Measurements from ENCODE around the gene KNL1. TPM values are rescaled to one million over a fixed set of nuclear protein-coding genes. Genes with fewer than 3 reads are reported as not detected.

KNL1 gene
- total RNA-seq, 1 donor from 2014 or later = 3.7 TPM

Small RNAs within 50 kb of the gene (small RNA-seq; reads per million reads assigned to genes)
- gene RF00017 (ENCODE audit: low replicate concordance) = not detected
- not detected for gene RN7SL376P (ENCODE audit: low replicate concordance)

Other genes starting within 250 kb of the KNL1 start
- gene PHGR1, start 243.2 kb upstream of the KNL1 start, total RNA-seq = not detected
- gene DISP2, start 236.0 kb upstream of the KNL1 start, total RNA-seq = 20.9 TPM
- 15.0 TPM for gene KNSTRN, start 211.5 kb upstream of the KNL1 start, total RNA-seq
- gene IVD, start 188.5 kb upstream of the KNL1 start, total RNA-seq = 27.0 TPM
- gene BAHD1, start 153.3 kb upstream of the KNL1 start, total RNA-seq = 7.6 TPM
- 2.0 TPM for gene CHST14, start 123.3 kb upstream of the KNL1 start, total RNA-seq
- gene CCDC32, start 29.2 kb upstream of the KNL1 start, total RNA-seq = 23.8 TPM
- gene RPUSD2, start 24.9 kb upstream of the KNL1 start, total RNA-seq = 8.1 TPM
- gene RAD51, start 100.9 kb downstream of the KNL1 start, total RNA-seq = 0.74 TPM
- 14.8 TPM for gene RMDN3, start 161.0 kb downstream of the KNL1 start, total RNA-seq
- 4.7 TPM for gene GCHFR, start 169.8 kb downstream of the KNL1 start, total RNA-seq
- gene C15orf62, start 175.7 kb downstream of the KNL1 start, total RNA-seq = not detected
- 14.5 TPM for gene ZFYVE19, start 212.8 kb downstream of the KNL1 start, total RNA-seq
- 14.0 TPM for gene DNAJC17, start 213.2 kb downstream of the KNL1 start, total RNA-seq
- not detected for gene PPP1R14D, start 234.5 kb downstream of the KNL1 start, total RNA-seq
- gene SPINT1, start 249.8 kb downstream of the KNL1 start, total RNA-seq = 1.5 TPM

Measured in temporal lobe (tissue), 2 donors.